Right lobe of liver (tissue), 4 donors: ENCODE data around the gene CHMP2B.

ENCODE experiments used
- POLR2A ChIP-seq: fragments of 450-650 bp; IDR thresholded peaks from one replicate; pipeline ENCODE4 v1.6.1; 2017; ENCODE audit warnings: antibody characterized with exemption, mild to moderate bottlenecking
- TF ChIP-seq, protein P1 (sequence below), 4 donors: fragments of 200-600 bp in 3 of 4; fragments of 450-650 bp in 1 of 4; IDR thresholded peaks; one replicate each; pipeline versions ENCODE4 v1.5.1 to v1.8.0; 2016 to 2022; ENCODE audit warnings: antibody characterized with exemption in 4 of 4, mild to moderate bottlenecking in 2 of 4
- donor health status: DM: no; HTN: no; CAD: no.
- donor health status: DM: no; HTN: no; CAD: no.
- donor health status: DM: no; HTN: yes; CAD: no.

- TF ChIP-seq, protein P1, sequence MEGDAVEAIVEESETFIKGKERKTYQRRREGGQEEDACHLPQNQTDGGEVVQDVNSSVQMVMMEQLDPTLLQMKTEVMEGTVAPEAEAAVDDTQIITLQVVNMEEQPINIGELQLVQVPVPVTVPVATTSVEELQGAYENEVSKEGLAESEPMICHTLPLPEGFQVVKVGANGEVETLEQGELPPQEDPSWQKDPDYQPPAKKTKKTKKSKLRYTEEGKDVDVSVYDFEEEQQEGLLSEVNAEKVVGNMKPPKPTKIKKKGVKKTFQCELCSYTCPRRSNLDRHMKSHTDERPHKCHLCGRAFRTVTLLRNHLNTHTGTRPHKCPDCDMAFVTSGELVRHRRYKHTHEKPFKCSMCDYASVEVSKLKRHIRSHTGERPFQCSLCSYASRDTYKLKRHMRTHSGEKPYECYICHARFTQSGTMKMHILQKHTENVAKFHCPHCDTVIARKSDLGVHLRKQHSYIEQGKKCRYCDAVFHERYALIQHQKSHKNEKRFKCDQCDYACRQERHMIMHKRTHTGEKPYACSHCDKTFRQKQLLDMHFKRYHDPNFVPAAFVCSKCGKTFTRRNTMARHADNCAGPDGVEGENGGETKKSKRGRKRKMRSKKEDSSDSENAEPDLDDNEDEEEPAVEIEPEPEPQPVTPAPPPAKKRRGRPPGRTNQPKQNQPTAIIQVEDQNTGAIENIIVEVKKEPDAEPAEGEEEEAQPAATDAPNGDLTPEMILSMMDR (IDR thresholded peaks at IDR 0.05) = no peak
- no peak for TF ChIP-seq POLR2A
These were observed 1.4 kb upstream of the CHMP2B start for GRCh38 chr3:87225659-87226058.
